Fibroblast of skin of left biceps (primary cell): ENCODE results near the gene ABCC6.
"Not testable (repeated sequence)": the region's sequence is repeated elsewhere in the genome, so short reads cannot be mapped to it uniquely, and the experiment has no call there.

Source experiments
- DNase-seq, 2 experiments: peaks; one replicate each; pipeline ENCODE4 v3.0.0-alpha.2; 2013; ENCODE audit warnings: low read depth in 2 of 2

Gene ABCC6

GRCh38 chr16:16161319-16161718 lies 62.0 kb downstream of the ABCC6 start:
- DNase-seq, result no peak

GRCh38 chr16:16159662-16160061 lies 63.6 kb downstream of the ABCC6 start:
- DNase-seq, result no peak

- no peak for DNase-seq
Measured at GRCh38 chr16:16158741-16159374, 64.4 kb downstream of the ABCC6 start.

GRCh38 chr16:16158082-16158658 lies 65.1 kb downstream of the ABCC6 start:
- no peak for DNase-seq

- no peak for DNase-seq
Measured at GRCh38 chr16:16157166-16157565, 66.1 kb downstream of the ABCC6 start.

- DNase-seq, result no peak
Measured at GRCh38 chr16:16155234-16155633, 68.1 kb downstream of the ABCC6 start.

GRCh38 chr16:16154281-16154951 lies 68.9 kb downstream of the ABCC6 start:
- no peak for DNase-seq

GRCh38 chr16:16153000-16153399 lies 70.3 kb downstream of the ABCC6 start:
- not testable (repeated sequence) for DNase-seq

- no peak for DNase-seq
Measured at GRCh38 chr16:16151315-16151714, 72.0 kb downstream of the ABCC6 start.

- no peak for DNase-seq
Measured at GRCh38 chr16:16150878-16151152, 72.5 kb downstream of the ABCC6 start.

GRCh38 chr16:16150117-16150877 lies 73.0 kb downstream of the ABCC6 start:
- no peak for DNase-seq

GRCh38 chr16:16149710-16150116 lies 73.6 kb downstream of the ABCC6 start:
- DNase-seq, result no peak

- no peak for DNase-seq
Measured at GRCh38 chr16:16148755-16149154, 74.5 kb downstream of the ABCC6 start.

- DNase-seq, result not testable (repeated sequence)
Measured at GRCh38 chr16:16148000-16148599, 75.2 kb downstream of the ABCC6 start.

- no peak for DNase-seq
Measured at GRCh38 chr16:16147316-16147999, 75.8 kb downstream of the ABCC6 start.

GRCh38 chr16:16146380-16147315 lies 76.6 kb downstream of the ABCC6 start:
- no peak for DNase-seq

GRCh38 chr16:16145286-16145685 lies 78.0 kb downstream of the ABCC6 start:
- no peak for DNase-seq

GRCh38 chr16:16144416-16144815 lies 78.9 kb downstream of the ABCC6 start:
- no peak for DNase-seq

GRCh38 chr16:16143931-16144330 lies 79.4 kb downstream of the ABCC6 start:
- DNase-seq, result no peak

- no peak for DNase-seq
Measured at GRCh38 chr16:16143038-16143763, 80.1 kb downstream of the ABCC6 start.
